Myocyte (in vitro differentiated cells): ENCODE measurements around the gene ARHGEF19. TPM values are rescaled to one million over a fixed set of nuclear protein-coding genes. Genes with fewer than 3 reads are reported as not detected.
"Not testable (repeated sequence)": the region's sequence is repeated elsewhere in the genome, so short reads cannot be mapped to it uniquely, and the experiment has no call there.

Source experiments
- DNase-seq: peaks from one replicate; pipeline ENCODE4 v3.0.0-alpha.2; 2012; ENCODE audit warnings: low read depth
- total RNA-seq: library from RNA; depleted of rRNA; stranded (reverse); fragments of >200 nt; gene quantifications from 2 replicates; pipeline ENCODE4 v1.2.3, GENCODE V29; 2014

ARHGEF19 gene
- total RNA-seq, 1 donor from 2014 or later: 0.67 TPM

GRCh38 chr1:16222716-16223115, 10.3 kb upstream of the ARHGEF19 start:
- DNase-seq: not testable (repeated sequence)

- no peak for DNase-seq
Measured at GRCh38 chr1:16221499-16221898, 9.0 kb upstream of the ARHGEF19 start.

- no peak for DNase-seq
Measured at GRCh38 chr1:16219968-16220500, 7.6 kb upstream of the ARHGEF19 start.

- DNase-seq: no peak
Measured at GRCh38 chr1:16218674-16219071, 6.2 kb upstream of the ARHGEF19 start.

- DNase-seq: peak; percentile 31
Measured at GRCh38 chr1:16218014-16218673, 5.7 kb upstream of the ARHGEF19 start.

GRCh38 chr1:16217061-16217785, 4.8 kb upstream of the ARHGEF19 start:
- DNase-seq: peak; percentile 94

- peak; percentile 40 for DNase-seq
Measured at GRCh38 chr1:16215882-16216753, 3.7 kb upstream of the ARHGEF19 start.

- not testable (repeated sequence) for DNase-seq
Measured at GRCh38 chr1:16215240-16215639, 2.8 kb upstream of the ARHGEF19 start.

- DNase-seq: not testable (repeated sequence)
Measured at GRCh38 chr1:16213544-16213943, 1.1 kb upstream of the ARHGEF19 start.

- DNase-seq: no peak
Measured at GRCh38 chr1:16213013-16213412, 561 bp upstream of the ARHGEF19 start.

- no peak for DNase-seq
Measured at GRCh38 chr1:16211824-16212223, 628 bp downstream of the ARHGEF19 start.

- no peak for DNase-seq
Measured at GRCh38 chr1:16210581-16210980, 1.9 kb downstream of the ARHGEF19 start.

GRCh38 chr1:16209847-16210407, 2.5 kb downstream of the ARHGEF19 start:
- DNase-seq: no peak

- no peak for DNase-seq
Measured at GRCh38 chr1:16209132-16209846, 3.2 kb downstream of the ARHGEF19 start.

GRCh38 chr1:16208270-16208987, 4.0 kb downstream of the ARHGEF19 start:
- DNase-seq: no peak

- DNase-seq: no peak
Measured at GRCh38 chr1:16207318-16208269, 4.9 kb downstream of the ARHGEF19 start.

- DNase-seq: peak; percentile 96
Measured at GRCh38 chr1:16206547-16207317, 5.7 kb downstream of the ARHGEF19 start.
